Coronary artery (tissue), 2 donors: ENCODE measurements around the gene GOLGA7B.

ENCODE experiments used
- DNase-seq: peaks from one replicate; pipeline ENCODE4 v3.0.0-alpha.2; 2017; ENCODE audit warnings: low spot score
- H3K27ac ChIP-seq, 2 donors: fragments of 200-600 bp; sonication (generic); one replicate each; pipeline ENCODE4 v1.5.1; 2016 to 2019
- H3K4me3 ChIP-seq: fragments of 200-600 bp; sonication (generic); 2 replicates; pipeline ENCODE4 v1.5.1; 2016; ENCODE audit warnings: mild to moderate bottlenecking, moderate library complexity
- TF ChIP-seq, protein P1 (sequence below): fragments of 200-600 bp; sonication (generic); IDR thresholded peaks from one replicate; pipeline ENCODE4 v1.5.1; 2019; ENCODE audit warnings: antibody characterized with exemption

Gene GOLGA7B

DNA sequence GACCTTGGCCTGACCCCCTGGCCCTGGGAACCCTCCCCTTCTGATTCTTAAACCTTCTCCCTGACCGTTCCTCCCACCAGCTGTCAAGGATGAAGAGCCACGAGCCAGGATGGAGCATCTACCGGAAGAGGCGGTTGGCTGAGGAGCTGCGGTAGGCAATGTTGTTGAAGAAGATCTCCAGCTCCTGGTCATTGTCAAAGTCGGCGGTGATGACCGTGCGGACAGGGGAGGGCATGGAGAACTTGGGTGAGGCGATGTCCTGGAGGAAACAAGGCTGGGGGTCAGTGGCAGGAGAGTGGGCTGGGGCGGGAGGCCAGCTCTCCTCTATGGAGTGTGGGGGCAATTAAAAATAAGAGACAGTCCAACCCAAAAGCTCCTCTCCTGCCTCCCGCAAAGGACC lies 51.7 kb downstream of the GOLGA7B start:
- DNase-seq, result no peak
- no peak overlapping the region for H3K4me3 ChIP-seq
- TF ChIP-seq, protein P1, sequence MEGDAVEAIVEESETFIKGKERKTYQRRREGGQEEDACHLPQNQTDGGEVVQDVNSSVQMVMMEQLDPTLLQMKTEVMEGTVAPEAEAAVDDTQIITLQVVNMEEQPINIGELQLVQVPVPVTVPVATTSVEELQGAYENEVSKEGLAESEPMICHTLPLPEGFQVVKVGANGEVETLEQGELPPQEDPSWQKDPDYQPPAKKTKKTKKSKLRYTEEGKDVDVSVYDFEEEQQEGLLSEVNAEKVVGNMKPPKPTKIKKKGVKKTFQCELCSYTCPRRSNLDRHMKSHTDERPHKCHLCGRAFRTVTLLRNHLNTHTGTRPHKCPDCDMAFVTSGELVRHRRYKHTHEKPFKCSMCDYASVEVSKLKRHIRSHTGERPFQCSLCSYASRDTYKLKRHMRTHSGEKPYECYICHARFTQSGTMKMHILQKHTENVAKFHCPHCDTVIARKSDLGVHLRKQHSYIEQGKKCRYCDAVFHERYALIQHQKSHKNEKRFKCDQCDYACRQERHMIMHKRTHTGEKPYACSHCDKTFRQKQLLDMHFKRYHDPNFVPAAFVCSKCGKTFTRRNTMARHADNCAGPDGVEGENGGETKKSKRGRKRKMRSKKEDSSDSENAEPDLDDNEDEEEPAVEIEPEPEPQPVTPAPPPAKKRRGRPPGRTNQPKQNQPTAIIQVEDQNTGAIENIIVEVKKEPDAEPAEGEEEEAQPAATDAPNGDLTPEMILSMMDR, result no peak

DNA sequence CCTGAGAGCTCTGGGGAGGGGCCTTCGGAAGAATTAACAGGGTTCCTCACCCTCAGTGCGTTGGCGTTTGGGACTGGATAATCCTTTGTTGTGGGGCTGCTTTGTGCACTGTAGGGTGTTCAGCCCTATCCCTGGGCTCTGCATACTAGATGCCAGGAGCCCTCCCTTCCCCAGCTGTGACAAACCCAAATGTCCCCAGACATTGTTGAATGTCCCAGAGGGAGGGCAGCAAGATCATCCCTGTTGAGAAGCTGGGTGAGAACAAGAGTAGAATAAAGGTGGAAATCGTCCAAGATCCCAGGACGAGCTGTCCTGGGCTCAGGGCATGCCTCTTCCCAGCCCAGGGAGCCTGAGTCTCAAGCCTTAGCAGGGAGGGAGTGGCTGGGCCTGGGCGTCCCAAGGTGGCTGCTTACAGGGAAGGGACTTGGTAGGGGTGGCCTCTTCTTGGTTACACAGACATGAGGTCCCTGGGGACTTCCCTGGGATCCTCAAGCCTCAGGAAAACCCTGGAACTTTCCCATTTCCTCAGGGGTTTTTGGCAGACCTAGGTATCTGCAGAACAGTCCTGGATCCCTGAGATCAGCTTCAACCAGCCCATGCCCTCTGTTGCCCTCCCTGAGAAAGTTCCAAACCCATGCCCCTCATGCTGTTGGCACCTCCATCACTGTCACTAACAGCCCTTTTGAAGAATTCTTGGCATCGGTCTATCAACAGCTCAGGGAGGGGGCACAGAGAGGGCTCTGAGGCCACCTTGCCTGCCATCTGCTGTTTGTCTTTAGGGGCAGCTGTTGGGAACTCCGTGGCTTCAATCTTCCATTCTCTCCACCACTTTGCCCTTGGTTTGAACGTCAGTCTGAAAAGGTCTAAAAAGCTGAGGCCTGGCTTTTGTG lies 53.7 kb downstream of the GOLGA7B start:
- TF ChIP-seq, protein P1, result no peak
- DNase-seq, result no peak
- H3K27ac ChIP-seq, result no peak overlapping the region
- no peak overlapping the region for H3K4me3 ChIP-seq

More for the DNA sequence above, 51.7 kb downstream of the GOLGA7B start:
- no peak overlapping the region for H3K27ac ChIP-seq

DNA sequence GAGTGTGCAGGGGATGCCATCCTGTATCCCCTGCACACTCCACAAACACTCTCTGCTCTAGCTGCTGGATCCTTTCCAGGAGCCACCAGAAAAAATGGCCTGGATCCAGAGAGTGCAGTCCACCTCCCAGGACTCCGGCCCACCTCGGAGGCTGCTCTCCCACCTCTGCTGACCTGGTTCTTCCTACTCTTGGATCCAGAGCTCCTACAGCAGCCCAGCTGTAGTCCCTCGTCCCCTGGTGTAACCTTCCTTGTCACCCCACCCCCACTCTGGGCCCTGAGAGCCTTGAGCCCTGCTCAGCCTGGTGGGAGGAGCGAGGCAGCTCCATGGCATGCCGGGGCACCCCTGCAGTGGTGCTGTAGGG lies 54.4 kb downstream of the GOLGA7B start:
- no peak overlapping the region for H3K4me3 ChIP-seq
- no peak overlapping the region for H3K27ac ChIP-seq
- DNase-seq, result no peak
- TF ChIP-seq, protein P1, result no peak

DNA sequence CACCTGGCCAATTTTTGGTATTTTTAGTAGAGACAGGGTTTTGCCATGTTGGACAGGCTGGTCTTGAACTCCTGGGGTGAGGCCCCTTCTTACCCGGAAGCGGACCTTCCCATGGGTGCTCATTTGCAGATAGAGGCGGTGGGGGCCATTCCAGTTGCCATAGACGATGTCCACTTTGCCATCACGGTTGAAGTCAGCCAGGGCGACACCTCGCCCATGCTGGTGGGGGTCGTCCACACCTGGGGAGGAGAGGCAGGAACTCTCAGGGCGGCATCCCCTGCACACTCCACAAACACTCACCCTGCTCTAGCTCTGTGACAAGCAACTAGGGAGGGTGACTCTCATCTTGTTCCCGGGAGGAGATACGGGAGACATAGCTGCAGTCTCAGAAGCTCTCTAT lies 54.9 kb downstream of the GOLGA7B start:
- TF ChIP-seq, protein P1, result no peak

DNA sequence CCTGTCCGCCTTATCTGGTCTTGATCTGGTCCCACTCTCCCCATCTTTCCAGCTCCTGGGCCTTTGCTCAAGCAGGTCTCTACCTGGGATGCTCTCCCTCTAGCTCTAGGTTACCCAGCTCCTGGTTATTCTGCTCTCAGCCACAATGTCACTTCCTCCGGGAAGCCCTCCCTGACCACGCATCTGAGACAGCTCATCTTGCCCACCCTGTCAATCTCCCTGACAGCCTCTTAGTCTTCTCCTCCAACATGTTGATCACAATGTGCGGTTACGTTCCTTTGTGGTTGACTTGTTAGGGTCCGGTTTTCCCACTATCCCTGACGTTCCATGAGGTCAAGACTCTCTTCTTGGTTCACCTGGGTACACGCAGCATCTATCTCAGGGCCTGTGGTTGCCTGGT lies 55.6 kb downstream of the GOLGA7B start:
- Histone ChIP-seq H3K4me3 (no peak overlapping the region), H3K27ac (no peak overlapping the region)
- TF ChIP-seq, protein P1, result no peak
- DNase-seq, result no peak

More for the DNA sequence above, 54.9 kb downstream of the GOLGA7B start:
- Histone ChIP-seq H3K4me3 (no peak overlapping the region), H3K27ac (no peak overlapping the region)
- DNase-seq, result no peak

DNA sequence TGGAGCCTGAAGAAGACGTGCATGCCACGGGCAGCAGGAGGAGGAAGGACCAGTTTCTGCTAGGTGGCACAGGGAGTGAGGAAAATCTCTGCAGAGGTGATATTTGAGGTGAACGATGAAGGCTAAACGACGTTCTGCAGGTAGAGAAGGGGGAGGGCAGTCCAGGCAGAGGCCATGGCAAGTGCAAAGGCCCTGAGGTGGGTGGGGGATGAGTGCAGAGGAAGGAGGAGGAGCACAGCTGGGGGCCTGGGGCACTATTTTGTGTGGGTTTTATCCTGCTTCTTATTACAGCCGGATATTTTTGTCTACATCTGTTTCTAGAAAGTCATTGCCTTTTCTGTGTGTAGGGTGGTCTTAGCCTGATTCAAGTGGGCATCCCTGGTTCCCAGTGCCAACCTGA lies 57.6 kb downstream of the GOLGA7B start:
- Histone ChIP-seq H3K4me3 (no peak overlapping the region), H3K27ac (no peak overlapping the region)
- DNase-seq, result no peak
- TF ChIP-seq, protein P1, result no peak

DNA sequence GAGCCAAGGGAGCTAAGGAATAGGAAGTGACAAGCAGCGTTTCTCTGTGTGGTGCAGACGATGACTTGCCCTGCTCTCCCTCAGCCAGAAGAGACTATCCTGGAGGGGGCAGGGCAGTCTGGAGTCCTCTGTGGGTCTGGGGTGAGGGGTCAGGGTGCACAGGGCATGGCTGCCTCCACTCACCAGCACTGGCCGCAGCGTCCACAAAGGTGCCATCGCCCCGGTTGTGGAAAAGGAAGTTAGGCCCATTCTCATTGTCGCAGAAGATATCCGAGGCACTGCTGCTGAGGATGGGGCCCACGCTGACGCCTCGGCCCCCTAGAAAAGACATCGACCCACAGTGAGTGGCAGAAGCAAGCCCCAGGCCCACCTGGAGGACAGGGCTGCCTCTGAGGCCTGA lies 58.2 kb downstream of the GOLGA7B start:
- no peak overlapping the region for H3K27ac ChIP-seq
- DNase-seq, result no peak
- TF ChIP-seq, protein P1, result no peak
- H3K4me3 ChIP-seq, result no peak overlapping the region
